Activated CD8-positive, alpha-beta memory T cell treated with anti-CD3 and anti-CD28 coated beads, Interleukin-2, amount 50 U/mL, for 24 hours (primary cell): Measurements from ENCODE around the gene FAM171A2.
A peak's percentile ranks its signal among the peaks of the same experiment; 100 is the strongest.
"Not testable (repeated sequence)": the region's sequence is repeated elsewhere in the genome, so short reads cannot be mapped to it uniquely, and the experiment has no call there.

Source experiments
- DNase-seq: peaks from one replicate; pipeline ENCODE4 v3.0.0-alpha.2; 2020; ENCODE audit errors: extremely low read depth

FAM171A2 gene

DNA sequence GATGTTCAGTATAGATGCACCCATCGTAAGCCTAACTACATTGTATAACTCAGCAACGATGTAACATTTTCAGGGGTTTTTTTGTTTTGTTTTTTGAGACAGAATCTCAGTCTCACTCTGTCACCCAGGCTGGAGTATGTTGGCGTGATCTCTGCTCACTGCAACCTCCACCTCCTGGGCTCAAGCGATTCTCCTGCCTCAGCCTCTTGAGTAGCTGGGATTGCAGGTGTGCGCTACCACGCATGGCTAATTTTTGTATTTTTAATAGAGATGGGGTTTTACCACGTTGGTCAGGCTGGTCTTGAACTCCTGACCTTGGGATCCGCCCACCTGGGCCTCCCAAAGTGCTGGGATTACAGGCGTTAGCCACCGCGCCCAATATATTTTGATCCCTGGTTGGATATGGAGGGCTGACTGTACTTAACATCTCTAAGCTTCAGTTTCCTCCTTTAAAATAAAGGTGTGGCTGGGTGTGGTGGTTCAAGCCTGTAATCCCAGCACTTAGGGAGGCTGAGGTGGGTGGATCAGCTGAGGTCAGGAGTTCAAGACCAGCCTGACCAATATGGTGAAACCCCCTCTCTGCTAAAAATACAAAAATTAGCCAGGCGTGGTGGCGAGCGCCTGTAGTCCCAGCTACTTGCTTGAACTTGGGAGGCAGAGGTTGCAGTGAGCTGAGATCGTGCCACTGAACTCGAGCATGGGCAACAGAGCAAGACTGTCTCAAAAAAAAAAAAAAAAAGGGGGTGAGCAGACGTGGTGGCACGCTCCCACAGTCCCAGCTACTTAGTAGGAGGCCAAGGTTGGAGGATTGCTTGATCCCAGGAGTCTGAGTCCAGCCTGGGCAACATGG, 16.2 kb downstream of the FAM171A2 start:
- not testable (repeated sequence) for DNase-seq

DNA sequence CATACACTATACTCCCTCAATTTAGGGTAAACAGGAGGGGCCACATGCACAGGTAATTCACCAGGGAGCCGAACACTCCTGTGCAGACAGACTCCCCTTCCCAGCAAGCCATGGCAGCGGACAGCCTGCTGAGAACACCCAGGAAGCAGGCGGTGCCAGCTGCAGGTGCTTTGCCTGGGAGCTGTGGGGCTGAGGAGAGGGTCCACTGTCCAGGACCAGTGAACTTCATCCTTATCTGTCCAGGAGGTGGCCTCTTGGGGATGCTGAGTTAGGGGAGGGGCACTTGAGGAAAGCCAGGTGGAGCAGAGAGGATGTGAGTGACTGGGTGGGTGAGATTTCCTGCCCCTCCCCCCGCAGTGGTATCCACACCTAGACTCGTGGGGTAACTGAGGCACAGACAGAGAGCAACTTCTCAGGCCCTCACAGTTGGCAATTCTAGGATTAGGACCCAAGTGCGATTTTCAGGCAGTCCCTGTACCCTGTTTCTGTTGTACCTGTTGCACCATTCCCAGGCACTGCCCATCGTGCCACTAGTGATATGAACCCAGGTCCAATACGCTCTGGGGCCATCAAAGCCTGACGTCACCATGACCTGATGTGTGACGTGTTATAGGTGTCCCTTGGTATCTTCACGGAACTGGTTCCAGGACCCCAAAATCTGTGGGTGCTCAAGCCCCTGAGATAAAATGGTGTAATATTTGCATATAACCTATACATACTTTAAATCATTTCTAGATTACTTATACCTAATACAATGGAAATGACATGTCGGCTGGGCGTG, 17.4 kb downstream of the FAM171A2 start:
- DNase-seq = no peak

DNA sequence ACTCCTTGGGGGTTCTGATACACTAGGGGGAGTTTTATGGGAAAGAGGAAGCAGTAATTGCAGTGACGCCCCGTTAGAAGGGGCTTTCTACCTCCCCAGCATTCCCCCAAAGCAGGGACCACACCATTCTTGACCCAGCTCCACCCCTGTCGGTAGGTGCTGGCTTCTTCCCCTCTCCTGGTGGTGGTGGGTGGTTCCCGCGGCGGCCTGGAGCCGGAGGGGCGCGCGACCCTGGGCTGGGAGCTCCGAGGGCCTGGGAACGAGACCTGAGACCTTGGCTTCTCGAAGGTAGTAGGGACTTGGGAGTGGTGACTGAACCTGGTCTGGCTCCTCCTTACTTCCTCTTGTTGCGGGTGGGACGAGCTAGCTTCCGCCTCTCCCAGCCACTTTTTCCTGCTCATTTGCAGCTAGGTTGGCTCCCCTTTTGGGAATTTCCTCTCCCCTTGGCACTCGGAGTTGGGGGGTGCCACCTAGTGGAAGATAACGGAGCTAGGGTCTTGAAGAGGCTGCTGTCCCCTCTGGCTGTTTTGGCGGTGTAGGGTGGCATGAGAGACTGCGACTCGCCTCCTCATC, 18.1 kb downstream of the FAM171A2 start:
- no peak for DNase-seq

DNA sequence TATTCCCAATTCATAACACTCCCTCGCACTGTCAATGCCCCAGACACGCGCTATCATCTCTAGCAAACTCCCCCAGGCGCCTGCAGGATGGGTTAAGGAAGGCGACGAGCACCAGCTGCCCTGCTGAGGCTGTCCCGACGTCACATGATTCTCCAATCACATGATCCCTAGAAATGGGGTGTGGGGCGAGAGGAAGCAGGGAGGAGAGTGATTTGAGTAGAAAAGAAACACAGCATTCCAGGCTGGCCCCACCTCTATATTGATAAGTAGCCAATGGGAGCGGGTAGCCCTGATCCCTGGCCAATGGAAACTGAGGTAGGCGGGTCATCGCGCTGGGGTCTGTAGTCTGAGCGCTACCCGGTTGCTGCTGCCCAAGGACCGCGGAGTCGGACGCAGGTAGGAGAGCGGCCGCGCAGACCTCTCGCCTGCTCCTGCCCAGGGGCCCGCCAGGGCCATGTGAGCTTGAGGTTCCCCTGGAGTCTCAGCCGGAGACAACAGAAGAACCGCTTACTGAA, 18.7 kb downstream of the FAM171A2 start, which contains the start of gene GRN:
Gene GRN (plus strand): TSS at position 364 of the 515 bp plus-strand sequence. CDS start 3,863 bp downstream, outside the sequence.
- DNase-seq = peak; percentile 58

DNA sequence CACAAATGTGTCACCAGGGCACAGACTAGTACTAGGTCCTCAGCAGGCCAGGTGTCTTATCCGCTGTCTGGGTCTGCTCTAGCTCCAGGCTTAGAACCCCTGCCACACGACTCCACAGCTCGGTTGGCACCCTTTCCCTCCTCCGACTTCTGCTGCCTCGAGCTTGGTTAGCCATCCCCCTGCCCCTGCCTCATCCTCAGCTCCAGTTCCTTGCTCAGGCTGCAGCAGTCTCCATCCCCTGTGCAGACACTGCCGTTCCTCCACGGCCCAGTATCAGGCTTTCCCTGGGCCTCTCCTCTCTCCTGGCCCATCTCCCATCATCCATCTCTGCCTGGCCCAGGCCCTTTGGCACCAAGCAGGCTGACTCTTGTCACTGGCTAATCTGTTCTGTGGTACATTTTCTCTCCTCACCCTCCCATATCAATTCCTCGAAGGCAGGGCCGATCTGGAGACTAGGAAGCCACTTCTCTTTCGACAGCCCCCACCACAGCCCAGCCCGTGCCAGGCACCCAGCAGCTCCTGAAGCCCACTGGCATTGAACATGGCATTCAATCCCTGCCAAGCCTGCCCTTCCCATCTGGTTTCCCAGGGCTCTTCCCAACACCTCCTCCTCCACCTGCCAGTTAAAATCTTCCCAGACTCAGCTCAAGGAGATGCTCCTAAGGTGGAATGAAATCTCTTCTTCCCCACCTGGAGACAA, 20.0 kb downstream of the FAM171A2 start:
- DNase-seq = no peak

DNA sequence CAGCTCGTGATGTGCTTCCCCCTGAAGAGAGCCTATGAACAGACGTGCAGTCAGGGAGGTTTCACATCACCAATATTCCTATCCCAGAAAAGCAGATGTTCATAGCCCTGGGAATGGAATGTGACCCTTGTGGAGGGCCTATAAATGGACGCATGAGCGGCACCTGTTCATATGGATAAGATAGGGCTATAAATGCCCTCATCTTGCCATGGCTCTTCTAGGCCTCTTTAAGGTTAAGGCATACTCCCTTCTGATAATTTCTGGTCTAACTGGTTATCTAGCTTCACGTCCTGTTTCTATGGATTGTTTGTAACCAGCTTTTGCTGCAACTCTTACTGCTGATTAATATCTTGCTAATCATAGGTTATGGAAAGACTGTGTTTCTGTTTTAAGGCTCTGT, 23.1 kb downstream of the FAM171A2 start:
- not testable (repeated sequence) for DNase-seq

DNA sequence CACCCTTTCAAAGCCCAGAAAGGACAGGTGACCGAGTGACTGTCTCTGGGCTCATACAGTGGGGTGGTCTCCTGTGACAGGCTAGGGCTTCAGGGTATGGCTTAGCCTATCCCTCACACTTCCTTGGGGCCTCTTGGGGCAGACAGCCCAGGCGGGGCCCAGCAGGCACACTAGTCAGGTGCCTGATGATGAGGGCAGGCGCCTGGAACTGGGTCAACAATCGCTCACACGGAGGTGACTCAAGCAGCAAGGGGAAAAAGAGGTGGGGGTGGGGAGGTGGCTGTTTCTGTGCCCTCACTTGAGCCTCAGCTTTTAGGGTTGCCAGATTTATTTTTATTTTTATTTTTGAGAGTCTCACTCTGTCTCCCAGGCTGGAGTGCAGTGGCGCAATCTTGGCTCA, 25.0 kb downstream of the FAM171A2 start:
- DNase-seq = no peak

DNA sequence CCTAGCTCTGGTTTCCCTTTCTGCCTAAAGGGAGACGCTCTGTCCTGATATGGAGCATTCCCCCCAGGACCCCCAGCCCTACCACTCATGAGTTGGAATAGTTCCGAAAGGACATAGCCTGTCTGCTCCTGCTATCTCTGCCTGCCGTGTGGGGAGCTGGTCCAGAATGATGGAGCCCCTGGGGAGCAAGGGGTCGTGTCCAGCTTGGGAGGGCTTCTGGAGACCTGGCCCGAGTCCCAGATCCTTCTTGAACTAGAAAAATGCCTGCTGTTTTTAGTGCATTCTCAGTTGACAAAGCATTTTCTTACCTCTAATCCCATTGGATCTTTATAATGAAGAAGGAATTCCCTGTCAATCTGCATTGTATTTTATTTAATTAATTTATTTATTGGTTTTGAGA, 27.7 kb downstream of the FAM171A2 start:
- DNase-seq = no peak

DNA sequence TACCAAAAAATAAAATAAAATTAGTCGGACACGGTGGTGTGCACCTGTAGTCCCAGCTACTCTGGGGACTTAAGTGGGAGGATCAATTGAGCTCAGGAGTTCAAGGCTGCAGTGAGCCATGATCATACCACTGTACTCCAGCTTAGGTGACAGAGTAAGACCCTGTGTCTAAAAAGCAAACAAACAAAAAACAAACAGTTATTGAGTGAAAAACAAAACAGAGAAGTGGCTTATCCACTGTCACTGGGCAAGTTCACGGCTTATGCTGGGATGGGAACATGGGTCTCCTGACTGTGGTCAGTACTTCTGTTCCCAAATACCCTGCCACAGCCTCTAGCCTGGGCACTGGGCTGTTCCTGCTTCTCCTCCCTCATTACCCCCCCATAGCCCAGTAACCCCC, 28.1 kb downstream of the FAM171A2 start:
- DNase-seq = no peak

DNA sequence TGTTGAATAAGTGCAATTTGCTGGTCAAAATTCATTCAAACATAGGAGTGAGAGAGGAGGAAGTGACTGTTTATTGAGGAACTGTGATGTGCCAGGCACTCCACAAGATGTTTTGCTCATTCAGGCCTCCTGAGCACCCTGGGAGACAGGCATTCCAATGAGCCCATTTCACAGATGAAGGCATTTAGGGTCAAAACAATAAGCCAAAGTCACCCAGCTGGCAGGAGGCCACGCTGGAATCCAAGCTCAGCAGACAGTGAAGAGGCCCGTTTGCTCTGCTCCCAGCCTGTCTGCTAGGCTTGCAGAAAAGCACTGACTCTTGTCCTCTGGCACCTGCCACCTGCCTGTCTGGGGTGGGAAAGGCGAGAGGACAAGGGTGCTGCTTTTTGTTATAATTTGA, 28.9 kb downstream of the FAM171A2 start:
- DNase-seq = no peak

DNA sequence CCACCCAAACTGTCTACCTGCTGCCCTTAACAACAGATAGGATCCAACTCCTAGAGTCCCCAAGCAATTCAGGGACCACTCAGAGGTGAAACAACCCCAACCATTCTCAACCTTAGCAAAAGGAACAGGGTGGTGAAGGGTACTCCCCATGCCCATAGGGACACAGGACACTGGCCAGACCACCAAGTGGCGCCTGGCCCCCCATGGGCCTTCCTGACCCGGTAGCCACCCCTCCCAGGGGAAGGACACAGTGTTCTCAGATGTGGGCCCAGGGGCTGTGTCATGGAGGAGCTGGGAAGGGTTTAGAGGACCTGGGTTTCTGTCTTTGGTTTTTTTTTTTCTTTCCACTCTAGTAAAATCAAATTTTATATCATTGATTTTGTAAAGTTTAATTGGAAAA, 29.3 kb downstream of the FAM171A2 start:
- no peak for DNase-seq

DNA sequence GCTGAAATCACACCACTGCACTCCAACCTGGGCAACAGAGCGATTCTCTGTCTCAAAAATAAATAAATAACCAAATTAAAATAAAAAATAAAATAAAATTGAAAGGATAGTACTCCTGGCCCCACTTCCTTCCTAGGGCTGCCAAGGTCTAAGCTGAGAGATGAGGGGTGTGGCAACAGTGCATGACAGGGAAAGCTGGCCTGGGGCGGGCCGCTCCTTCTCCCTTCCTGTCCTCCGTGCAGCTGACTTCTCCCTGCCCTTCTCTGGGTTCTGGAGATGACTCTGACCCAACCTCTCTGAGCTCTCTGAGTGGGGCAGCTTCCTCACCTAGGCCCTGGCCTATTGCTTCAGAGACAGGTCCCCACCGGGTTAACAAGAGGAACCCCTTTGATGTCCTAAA, 30.3 kb downstream of the FAM171A2 start:
- DNase-seq = no peak

DNA sequence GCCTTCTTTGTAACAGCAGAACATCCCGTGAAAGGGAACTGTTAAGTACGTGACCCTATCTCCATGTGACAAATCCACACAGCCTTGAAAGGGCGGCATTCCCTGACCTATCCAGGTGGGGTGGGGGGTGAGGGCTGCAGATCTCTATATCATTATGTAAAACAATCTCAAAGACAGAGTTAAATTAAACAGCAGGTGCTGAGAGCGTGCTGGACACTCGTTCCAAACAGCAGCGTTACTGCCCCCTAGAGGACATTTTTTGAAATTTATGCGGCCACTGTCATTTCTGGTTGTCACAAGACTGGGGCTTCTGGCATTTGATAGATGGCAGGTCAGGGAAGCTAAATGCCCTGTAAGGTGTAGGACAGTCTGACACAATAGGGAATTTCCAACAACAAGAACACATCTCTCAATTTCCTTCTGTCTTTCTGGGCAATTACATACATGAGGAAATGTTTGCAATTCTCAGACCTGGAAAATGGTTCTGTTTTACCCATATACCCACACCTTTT, 32.3 kb downstream of the FAM171A2 start:
- peak; percentile 49 for DNase-seq

DNA sequence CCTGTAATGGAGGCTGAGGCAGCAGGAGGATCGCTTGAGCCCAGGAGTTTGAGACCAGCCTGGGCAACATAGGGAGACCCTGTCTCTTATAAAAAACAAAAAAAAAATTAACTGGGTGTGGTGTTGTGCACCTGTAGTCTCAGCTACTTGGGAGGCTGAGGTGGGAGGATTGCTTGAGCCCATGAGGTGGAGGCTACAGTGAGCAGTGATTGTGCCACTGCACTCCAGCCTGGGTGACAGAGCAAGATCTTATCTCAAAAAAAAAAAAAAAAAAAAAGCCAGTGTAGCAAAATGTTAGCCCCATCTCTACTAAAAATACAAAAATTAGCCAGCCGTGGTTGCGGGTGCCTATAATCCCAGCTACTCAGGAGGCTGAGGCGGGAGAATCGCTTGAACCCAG, 33.4 kb downstream of the FAM171A2 start:
- not testable (repeated sequence) for DNase-seq

DNA sequence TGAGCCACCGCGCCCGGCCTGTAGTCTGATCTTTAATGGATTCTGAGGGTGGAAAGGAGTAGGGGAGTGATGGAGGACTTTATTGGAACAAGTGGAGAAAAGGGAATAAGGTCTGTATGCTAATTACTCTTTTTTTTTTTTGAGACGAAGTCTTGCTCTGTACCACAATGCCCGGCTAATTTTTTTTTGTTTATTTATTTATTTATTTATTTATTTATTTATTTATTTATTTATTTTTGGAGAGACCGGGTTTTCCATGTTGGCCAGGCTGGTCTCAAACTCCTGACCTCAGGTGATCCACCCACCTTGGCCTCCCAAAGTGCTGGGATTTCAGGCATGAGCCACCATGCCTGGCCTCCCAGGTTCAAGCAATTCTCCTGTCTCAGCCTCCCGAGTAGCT, 34.1 kb downstream of the FAM171A2 start:
- not testable (repeated sequence) for DNase-seq

DNA sequence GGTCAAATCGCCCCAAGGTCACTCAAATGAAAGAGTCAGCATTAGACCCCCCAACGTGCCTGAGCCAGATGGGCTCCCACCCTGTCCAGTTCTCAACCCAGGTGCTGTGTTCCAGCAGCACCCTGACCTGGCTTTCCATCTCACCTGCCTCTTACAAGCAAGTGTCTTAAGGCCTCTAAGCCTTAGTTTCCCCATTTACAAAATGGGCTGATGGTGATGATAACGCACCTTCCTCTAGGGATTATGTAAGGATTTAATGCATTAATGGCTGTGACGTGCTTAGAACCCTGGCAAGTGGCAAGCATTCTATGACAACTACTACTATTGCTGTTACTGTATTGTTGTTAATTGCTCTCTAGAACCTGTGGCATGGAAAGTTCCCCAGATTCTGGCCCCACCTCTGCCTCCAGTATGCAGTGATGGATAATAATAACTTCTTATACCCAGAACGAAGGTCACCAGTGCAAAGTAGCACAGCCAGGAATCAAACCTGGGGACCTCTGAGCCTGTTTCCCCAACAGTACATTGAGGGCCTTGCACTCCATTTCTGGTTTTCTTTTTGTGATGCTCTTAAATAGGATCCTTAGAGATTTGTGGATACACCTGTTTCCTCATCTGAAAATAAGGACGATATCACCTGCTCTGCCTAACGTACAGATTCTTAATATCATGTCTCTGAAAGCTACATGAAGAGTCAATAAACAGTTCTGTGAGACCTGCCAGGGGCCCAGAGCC, 35.8 kb downstream of the FAM171A2 start:
- no peak for DNase-seq

DNA sequence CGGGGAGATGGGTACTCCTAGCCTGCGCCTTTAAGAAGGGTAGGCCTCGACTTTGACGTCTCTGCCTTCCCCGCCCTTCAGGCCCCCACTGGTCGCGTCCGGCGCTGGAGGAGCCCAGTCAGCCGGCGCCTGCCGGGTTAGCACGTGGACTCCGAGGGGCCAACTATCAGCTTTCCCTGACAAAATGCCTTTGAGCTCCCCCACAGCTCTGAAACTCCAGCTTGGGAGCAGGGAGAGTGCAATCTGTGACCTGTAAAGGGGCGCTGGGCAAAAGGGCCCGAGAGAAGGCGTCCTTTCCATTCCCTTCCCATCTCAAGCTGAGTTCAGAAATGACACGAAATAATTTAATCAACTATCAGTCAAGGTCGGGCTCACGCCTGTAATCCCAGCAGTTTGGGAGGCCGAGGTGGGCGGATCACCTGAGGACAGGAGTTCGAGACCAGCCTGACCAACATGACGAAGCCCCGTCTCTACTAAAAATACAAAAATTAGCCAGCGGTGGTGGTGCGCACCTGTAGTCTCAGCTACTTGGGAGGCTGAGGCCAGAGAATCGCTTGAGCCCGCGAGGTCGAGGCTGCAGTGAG, 36.7 kb downstream of the FAM171A2 start:
- DNase-seq = peak; percentile 83

DNA sequence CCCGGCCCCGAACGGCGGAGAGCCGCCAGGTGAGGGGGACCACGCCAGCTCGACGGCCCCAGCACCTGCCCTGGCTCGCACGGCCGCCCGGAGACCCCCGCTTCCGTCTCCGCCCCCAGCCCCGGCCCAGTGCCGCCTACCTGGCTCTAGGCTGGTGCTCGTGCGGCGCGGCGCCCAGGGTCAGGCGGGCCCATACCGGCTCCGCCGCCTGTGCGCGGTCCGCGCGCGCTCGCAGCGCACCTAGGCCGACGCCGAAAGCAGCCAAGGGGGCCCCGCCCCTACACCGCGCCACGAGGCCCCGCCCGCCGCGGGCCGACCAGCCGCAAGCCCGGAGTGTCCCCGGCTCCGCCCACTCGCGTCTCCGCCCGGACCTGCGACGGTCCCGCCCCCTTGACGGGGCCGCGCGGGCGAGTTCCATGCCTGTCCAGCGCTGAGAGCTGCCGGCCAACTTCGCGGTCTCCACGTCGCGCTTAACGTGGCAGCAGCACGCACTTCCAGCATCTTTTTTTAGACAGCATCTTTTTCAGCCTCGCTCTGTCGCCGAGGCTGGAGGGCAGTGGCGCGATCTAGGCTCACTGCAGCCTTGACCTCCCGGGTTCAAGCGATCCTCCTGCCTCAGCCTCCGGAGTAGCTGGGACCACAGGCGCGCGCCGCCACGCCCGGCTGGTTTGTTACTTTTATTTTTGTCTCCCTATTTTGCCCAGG, 38.9 kb downstream of the FAM171A2 start, which contains the start of gene SLC25A39:
Gene SLC25A39 (minus strand): TSS at position 253 of the 705 bp plus-strand sequence. CDS start 1,261 bp downstream, outside the sequence.
- peak; percentile 80 for DNase-seq

DNA sequence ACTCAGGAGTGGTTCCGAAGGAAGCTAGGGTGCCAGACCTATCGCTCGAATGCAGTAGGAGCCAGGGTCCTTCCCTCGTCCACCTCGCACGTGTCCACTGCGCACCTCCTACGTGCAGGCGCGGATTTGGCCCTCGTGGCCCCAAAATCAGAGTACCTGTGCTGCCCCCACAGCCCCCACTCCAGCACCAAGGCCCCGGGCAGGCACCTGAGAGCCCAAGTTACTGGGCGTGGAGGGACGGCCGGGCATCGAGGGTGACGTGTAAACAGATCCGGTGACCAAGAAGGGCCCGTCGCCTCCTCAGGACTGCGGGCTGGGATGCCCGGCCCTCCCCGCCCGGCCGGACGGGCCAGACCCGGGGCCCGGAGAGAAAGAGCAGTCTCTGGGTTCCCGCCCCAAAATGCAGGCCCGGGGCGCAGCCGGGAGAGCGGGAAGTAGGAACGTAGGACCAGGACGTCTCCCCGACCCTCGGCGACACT, 39.5 kb downstream of the FAM171A2 start:
- no peak for DNase-seq
